GM19452 (cell line): Measurements from ENCODE around the gene SMKR1.
"Not testable (repeated sequence)": the region's sequence is repeated elsewhere in the genome, so short reads cannot be mapped to it uniquely, and the experiment has no call there.

Experiments
- ATAC-seq: cut with Tn5 transposase; IDR thresholded peaks from one replicate; pipeline ENCODE4 v1.9.1; 2021; ENCODE audit not compliant: unreplicated experiment

SMKR1 gene

GRCh38 chr7:129481376-129481775, 21.0 kb upstream of the SMKR1 start:
- not testable (repeated sequence) for ATAC-seq

- no peak for ATAC-seq
Measured at GRCh38 chr7:129482781-129483180, 19.6 kb upstream of the SMKR1 start.

GRCh38 chr7:129489491-129489890, 12.8 kb upstream of the SMKR1 start:
- no peak for ATAC-seq

GRCh38 chr7:129492391-129492790, 9.9 kb upstream of the SMKR1 start:
- ATAC-seq: no peak

GRCh38 chr7:129493555-129493954, 8.8 kb upstream of the SMKR1 start:
- no peak for ATAC-seq

- ATAC-seq: no peak
Measured at GRCh38 chr7:129494041-129494440, 8.3 kb upstream of the SMKR1 start.

GRCh38 chr7:129495987-129496386, 6.3 kb upstream of the SMKR1 start:
- ATAC-seq: no peak

GRCh38 chr7:129496653-129497052, 5.7 kb upstream of the SMKR1 start:
- ATAC-seq: no peak

GRCh38 chr7:129497156-129497555, 5.2 kb upstream of the SMKR1 start:
- ATAC-seq: no peak

GRCh38 chr7:129498021-129498420, 4.3 kb upstream of the SMKR1 start:
- no peak for ATAC-seq

- ATAC-seq: no peak
Measured at GRCh38 chr7:129499999-129500398, 2.3 kb upstream of the SMKR1 start.

- peak; percentile 27 for ATAC-seq
Measured at GRCh38 chr7:129502708-129503685, 666 bp downstream of the SMKR1 start.

GRCh38 chr7:129503725-129504124, 1.4 kb downstream of the SMKR1 start:
- ATAC-seq: no peak

- no peak for ATAC-seq
Measured at GRCh38 chr7:129512192-129512591, 9.9 kb downstream of the SMKR1 start.

- ATAC-seq: no peak
Measured at GRCh38 chr7:129513546-129513945, 11.2 kb downstream of the SMKR1 start.

- ATAC-seq: no peak
Measured at GRCh38 chr7:129514683-129515082, 12.4 kb downstream of the SMKR1 start.

GRCh38 chr7:129515381-129515780, 13.1 kb downstream of the SMKR1 start:
- ATAC-seq: no peak

- ATAC-seq: no peak
Measured at GRCh38 chr7:129517931-129518330, 15.6 kb downstream of the SMKR1 start.

- ATAC-seq: no peak
Measured at GRCh38 chr7:129519464-129519863, 17.1 kb downstream of the SMKR1 start.

GRCh38 chr7:129522088-129522970, 20.0 kb downstream of the SMKR1 start:
- ATAC-seq: no peak

- ATAC-seq: no peak
Measured at GRCh38 chr7:129522971-129523340, 20.6 kb downstream of the SMKR1 start.

- ATAC-seq: no peak
Measured at GRCh38 chr7:129523924-129524323, 21.6 kb downstream of the SMKR1 start.
